ENCODE results near the gene SYNDIG1.

- TF ChIP-seq CTCF (conservative IDR thresholded peaks at IDR 0.05; ENCODE audit: low read length), result no peak
- no peak for TF ChIP-seq EZH2phosphoT487 (IDR thresholded peaks at IDR 0.05; ENCODE audit: borderline replicate concordance, low read depth, low read length)
Measured at GRCh38 chr20:24441661-24442060, 27.8 kb upstream of the SYNDIG1 start.
